Measurements from ENCODE around the gene RTL10. TPM values are rescaled to one million over a fixed set of nuclear protein-coding genes. Genes with fewer than 3 reads are reported as not detected.

The RTL10 gene
- total and polyA plus RNA-seq, 2 of the 13 experiments (the other 11 are each of a cell fraction or from before 2014, with no cell fraction given), result 14.1 to 15.8 TPM

- BruUV-seq (replicated peaks), result no TSS peak
- H3K9me3 ChIP-seq (ENCODE audit: low read length), result no peaks in the 10 kb centered on the region
- no peaks in the 10 kb centered on the region for H3K36me3 ChIP-seq (replicated peaks in 1 of 2; ENCODE audit: control insufficient read depth in 1 of 2, insufficient read depth in 2 of 2, low read length in 2 of 2)
- H3K79me2 ChIP-seq (ENCODE audit: insufficient read depth, low read length), result no peaks in the 10 kb centered on the region
- TF ChIP-seq RAD21 (CRISPR knock-in tag; IDR thresholded peaks at IDR 0.05) (0 out of 2 replicates have a peak, but pooled peaks have one; percentile 12), TBL1XR1 (IDR thresholded peaks at IDR 0.05; ENCODE audit: borderline replicate concordance, low read length, partially characterized antibody) (no peak), ZNF616 (CRISPR knock-in tag; IDR thresholded peaks at IDR 0.05; ENCODE audit: low read depth) (no peak), BCL3 (CRISPR knock-in tag; IDR thresholded peaks at IDR 0.05) (no peak), THAP7 (CRISPR knock-in tag; IDR thresholded peaks at IDR 0.05) (no peak), ZNF3 (CRISPR knock-in tag; IDR thresholded peaks at IDR 0.05) (no peak), ZNF781 (CRISPR knock-in tag; IDR thresholded peaks at IDR 0.05; ENCODE audit: borderline replicate concordance, not compliant biosample characterization) (no peak), SMC3 (IDR thresholded peaks at IDR 0.05; ENCODE audit: low read length) (peak; percentile 17; the same call in 1 of the 2 replicates), STAG1 (CRISPR knock-in tag; IDR thresholded peaks at IDR 0.05) (peak; percentile 62), ZNF605 (CRISPR knock-in tag; IDR thresholded peaks at IDR 0.05) (no peak)
- TF ChIP-seq, protein P1, sequence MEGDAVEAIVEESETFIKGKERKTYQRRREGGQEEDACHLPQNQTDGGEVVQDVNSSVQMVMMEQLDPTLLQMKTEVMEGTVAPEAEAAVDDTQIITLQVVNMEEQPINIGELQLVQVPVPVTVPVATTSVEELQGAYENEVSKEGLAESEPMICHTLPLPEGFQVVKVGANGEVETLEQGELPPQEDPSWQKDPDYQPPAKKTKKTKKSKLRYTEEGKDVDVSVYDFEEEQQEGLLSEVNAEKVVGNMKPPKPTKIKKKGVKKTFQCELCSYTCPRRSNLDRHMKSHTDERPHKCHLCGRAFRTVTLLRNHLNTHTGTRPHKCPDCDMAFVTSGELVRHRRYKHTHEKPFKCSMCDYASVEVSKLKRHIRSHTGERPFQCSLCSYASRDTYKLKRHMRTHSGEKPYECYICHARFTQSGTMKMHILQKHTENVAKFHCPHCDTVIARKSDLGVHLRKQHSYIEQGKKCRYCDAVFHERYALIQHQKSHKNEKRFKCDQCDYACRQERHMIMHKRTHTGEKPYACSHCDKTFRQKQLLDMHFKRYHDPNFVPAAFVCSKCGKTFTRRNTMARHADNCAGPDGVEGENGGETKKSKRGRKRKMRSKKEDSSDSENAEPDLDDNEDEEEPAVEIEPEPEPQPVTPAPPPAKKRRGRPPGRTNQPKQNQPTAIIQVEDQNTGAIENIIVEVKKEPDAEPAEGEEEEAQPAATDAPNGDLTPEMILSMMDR (CRISPR knock-in tag; IDR thresholded peaks at IDR 0.05), result peak; percentile 47
- no peaks in the 10 kb centered on the region for H4K20me1 ChIP-seq (ENCODE audit: insufficient read depth, low read length)
- H3K9ac ChIP-seq (ENCODE audit: insufficient read depth, low read depth, low read length), result no peak overlapping the region
- ChIA-PET POLR2A (interaction anchor here (1.0 kb wide), 1 partner anchor 33 kb away, joined by 3 read pairs; the partner anchor contains the start of genes GNB1L and RTL10), CTCF (ENCODE audit: low intra/inter-chr PET ratio, low total read pairs) (no interaction called here)
- no peak for FAIRE-seq
- H3K27ac ChIP-seq (ENCODE audit: extremely low read length, insufficient read depth, low read length), result no peak overlapping the region
- H3K4me1 ChIP-seq (ENCODE audit: insufficient read depth, low read length), result peaks cover 28% of the 10 kb centered on the region
- no peak for ATAC-seq
- in situ Hi-C loops (cut with HindIII; ENCODE audit: extremely low pct_ligation_motif_present, low pct_unique_long_range_greater_than_20kb) (no loop called here), intact Hi-C loops (cut with micrococcal nuclease; ENCODE audit: unreplicated experiment) (loop anchor here (2.0 to 5.0 kb wide), 2 partner anchors 71 to 90 kb away; no protein-coding TSS in a partner anchor)
- no peak overlapping the region for H3K4me3 ChIP-seq (replicated peaks in 1 of 3; ENCODE audit: insufficient read depth in 1 of 3, low read depth in 2 of 3, low read length in 3 of 3)
- no peaks in the 10 kb centered on the region for H3K27me3 ChIP-seq (ENCODE audit: control insufficient read depth in 1 of 2, insufficient read depth in 2 of 2, low read length in 2 of 2)
- WGBS (ENCODE audit: low lambda C conversion rate), result 78% methylated on average over 2 of the region's 18 CpGs
- H3K4me2 ChIP-seq (ENCODE audit: low read depth, low read length), result no peak overlapping the region
- no peak overlapping the region for H2AFZ ChIP-seq (ENCODE audit: low read length)
- no peak for DNase-seq (ENCODE audit: low spot score)
Observed at GRCh38 chr22:19820880-19821522, 33.7 kb downstream of the RTL10 start.

Measured in HepG2 (cell line).